PFSK-1 (cell line): ENCODE measurements around the gene ZGPAT.

Source experiments
- FOXP2 ChIP-seq: optimal IDR thresholded peaks from 2 replicates; pipeline ENCODE3; 2011; ENCODE audit warnings: borderline replicate concordance, control low read depth, inconsistent platforms; ENCODE audit not compliant: insufficient read depth; ENCODE audit errors: extremely low read length, extremely low read depth
- POLR2AphosphoS5 ChIP-seq: IDR thresholded peaks from 2 replicates; pipeline ENCODE4 v1.6.1; 2012; ENCODE audit warnings: low read depth, mild to moderate bottlenecking, control low read depth, low read length, moderate library complexity
- SIN3A ChIP-seq: IDR thresholded peaks from 2 replicates; pipeline ENCODE4 v1.6.1; 2012; ENCODE audit warnings: mild to moderate bottlenecking, low read length, moderate library complexity, borderline replicate concordance; ENCODE audit not compliant: insufficient read depth
- TAF1 ChIP-seq: IDR thresholded peaks from 2 replicates; pipeline ENCODE4 v1.6.1; 2012; ENCODE audit warnings: low read length, control low read depth, borderline replicate concordance; ENCODE audit not compliant: insufficient read depth
- TF ChIP-seq, protein P1 (sequence below), 2 experiments: IDR thresholded peaks; 2 replicates each; pipeline versions ENCODE4 v1.6.1 to v1.8.0; 2011 to 2012; ENCODE audit warnings: low read depth in 2 of 2, low read length in 2 of 2, control low read depth in 1 of 2, inconsistent platforms in 1 of 2, mild to moderate bottlenecking in 1 of 2, moderate library complexity in 1 of 2; ENCODE audit not compliant: insufficient read depth in 1 of 2

The ZGPAT gene

DNA sequence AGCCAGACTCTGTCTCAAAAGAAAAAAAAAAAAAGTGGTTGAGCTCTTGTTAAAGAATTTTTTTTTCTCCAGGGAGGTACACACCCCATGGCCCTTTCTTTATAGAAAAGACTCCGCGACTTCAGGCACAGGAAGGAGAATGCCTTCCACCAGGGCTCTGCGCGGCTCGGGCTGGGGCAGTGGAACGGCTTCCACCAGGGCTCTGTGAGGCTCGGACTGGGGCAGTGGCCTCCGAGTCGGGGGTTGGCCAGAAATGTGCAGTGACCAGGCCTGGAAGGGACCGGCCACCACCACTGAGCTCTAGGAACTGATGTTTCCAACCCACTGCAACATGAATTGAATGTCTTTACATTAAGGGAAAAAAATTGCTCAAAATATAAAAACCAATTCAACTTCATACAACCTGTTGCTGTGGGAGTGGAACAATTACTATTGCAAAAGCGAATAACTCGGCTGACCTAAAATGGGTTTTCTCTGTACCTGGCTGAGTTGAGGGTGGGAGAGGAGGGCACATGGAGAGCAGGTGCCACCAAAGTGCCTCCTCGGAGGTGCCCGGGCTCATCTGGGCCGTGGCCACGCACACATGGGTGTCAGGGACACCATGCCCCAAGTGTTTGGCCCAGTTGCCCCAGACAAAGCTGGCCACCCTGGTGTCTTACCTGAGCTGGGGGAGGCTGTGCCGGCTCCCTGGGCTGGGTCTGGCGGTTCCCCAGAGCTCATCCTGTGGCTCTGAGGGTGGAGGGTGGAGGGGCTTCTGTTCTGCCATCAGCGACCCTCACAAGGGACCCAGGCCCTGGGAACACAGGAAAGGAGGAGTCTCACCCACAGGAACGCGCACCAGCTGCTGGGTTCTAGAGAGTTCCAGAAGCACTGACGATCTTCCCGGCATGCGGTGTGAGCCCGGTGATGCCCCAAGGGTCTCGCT is 61.0 kb downstream of the ZGPAT start:
- TF ChIP-seq TAF1 (no peak), FOXP2 (no peak), POLR2AphosphoS5 (no peak), SIN3A (no peak)
- TF ChIP-seq, protein P1, sequence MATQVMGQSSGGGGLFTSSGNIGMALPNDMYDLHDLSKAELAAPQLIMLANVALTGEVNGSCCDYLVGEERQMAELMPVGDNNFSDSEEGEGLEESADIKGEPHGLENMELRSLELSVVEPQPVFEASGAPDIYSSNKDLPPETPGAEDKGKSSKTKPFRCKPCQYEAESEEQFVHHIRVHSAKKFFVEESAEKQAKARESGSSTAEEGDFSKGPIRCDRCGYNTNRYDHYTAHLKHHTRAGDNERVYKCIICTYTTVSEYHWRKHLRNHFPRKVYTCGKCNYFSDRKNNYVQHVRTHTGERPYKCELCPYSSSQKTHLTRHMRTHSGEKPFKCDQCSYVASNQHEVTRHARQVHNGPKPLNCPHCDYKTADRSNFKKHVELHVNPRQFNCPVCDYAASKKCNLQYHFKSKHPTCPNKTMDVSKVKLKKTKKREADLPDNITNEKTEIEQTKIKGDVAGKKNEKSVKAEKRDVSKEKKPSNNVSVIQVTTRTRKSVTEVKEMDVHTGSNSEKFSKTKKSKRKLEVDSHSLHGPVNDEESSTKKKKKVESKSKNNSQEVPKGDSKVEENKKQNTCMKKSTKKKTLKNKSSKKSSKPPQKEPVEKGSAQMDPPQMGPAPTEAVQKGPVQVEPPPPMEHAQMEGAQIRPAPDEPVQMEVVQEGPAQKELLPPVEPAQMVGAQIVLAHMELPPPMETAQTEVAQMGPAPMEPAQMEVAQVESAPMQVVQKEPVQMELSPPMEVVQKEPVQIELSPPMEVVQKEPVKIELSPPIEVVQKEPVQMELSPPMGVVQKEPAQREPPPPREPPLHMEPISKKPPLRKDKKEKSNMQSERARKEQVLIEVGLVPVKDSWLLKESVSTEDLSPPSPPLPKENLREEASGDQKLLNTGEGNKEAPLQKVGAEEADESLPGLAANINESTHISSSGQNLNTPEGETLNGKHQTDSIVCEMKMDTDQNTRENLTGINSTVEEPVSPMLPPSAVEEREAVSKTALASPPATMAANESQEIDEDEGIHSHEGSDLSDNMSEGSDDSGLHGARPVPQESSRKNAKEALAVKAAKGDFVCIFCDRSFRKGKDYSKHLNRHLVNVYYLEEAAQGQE (IDR thresholded peaks at IDR 0.05; ENCODE audit: insufficient read depth in 1 of 2, low read depth in 2 of 2, low read length in 2 of 2), result no peak

DNA sequence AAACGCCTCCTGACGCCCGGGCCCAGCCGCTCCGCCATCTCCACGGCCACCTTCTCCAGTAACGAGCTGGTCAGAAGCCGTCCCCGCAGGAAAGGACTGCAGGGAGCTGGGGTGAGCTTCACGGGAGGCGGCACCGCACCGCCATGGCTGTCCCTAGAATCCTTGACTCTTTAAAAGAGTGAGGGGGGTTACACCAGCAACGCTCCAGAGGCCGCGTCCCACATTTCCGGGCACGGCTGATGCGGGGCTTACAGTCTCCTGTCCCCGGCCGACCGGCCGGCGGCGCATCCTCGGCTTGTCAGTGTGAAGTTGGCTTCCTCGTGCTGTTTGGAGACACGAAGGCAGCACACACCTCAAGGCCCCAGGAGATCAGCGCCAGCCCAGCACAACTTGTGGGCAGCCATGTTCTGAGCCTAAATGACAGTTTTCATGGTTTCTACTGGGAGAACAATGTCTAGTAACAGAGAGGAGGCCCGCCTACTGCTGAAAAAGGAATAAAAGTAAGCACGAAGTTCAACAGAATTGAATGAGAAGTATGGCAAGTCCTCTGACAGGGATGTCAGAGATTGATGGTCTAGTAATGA is 62.1 kb downstream of the ZGPAT start:
- no peak for TF ChIP-seq SIN3A
- TF ChIP-seq TAF1, result no peak
- TF ChIP-seq FOXP2, result no peak
- TF ChIP-seq, protein P1 (IDR thresholded peaks at IDR 0.05; ENCODE audit: insufficient read depth in 1 of 2, low read depth in 2 of 2, low read length in 2 of 2), result no peak
- TF ChIP-seq POLR2AphosphoS5, result no peak

- TF ChIP-seq SIN3A, result no peak
- TF ChIP-seq FOXP2, result no peak
- no peak for TF ChIP-seq POLR2AphosphoS5
- no peak for TF ChIP-seq TAF1
- TF ChIP-seq, protein P1 (IDR thresholded peaks at IDR 0.05; ENCODE audit: insufficient read depth in 1 of 2, low read depth in 2 of 2, low read length in 2 of 2), result no peak
These were observed 63.3 kb downstream of the ZGPAT start for GRCh38 chr20:63771046-63771707.

GRCh38 chr20:63772781-63773518 is 65.1 kb downstream of the ZGPAT start:
- TF ChIP-seq FOXP2 (no peak), SIN3A (no peak), TAF1 (no peak), POLR2AphosphoS5 (no peak)
- TF ChIP-seq, protein P1 (IDR thresholded peaks at IDR 0.05; ENCODE audit: insufficient read depth in 1 of 2, low read depth in 2 of 2, low read length in 2 of 2), result no peak
